ENCODE results near the gene CCDC181.

DNA sequence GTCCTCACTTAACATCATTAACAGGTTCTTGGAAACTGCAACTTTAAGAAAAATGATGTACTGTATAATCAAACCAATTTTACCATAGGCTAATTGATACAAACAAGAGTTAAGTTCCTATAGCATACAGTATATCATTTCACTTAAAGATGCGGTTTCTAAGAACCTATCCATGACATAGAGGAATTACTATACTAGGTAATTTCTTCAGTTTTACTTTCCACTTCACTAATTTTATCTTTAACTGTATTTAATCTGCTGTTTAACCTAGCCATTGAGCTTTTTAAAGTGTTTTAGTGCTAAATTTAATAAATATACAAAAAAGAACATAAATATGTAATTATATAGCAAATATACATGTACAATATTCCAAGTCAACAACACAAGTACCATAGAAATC, 30.2 kb upstream of the CCDC181 start:
- TF ChIP-seq, protein P1, sequence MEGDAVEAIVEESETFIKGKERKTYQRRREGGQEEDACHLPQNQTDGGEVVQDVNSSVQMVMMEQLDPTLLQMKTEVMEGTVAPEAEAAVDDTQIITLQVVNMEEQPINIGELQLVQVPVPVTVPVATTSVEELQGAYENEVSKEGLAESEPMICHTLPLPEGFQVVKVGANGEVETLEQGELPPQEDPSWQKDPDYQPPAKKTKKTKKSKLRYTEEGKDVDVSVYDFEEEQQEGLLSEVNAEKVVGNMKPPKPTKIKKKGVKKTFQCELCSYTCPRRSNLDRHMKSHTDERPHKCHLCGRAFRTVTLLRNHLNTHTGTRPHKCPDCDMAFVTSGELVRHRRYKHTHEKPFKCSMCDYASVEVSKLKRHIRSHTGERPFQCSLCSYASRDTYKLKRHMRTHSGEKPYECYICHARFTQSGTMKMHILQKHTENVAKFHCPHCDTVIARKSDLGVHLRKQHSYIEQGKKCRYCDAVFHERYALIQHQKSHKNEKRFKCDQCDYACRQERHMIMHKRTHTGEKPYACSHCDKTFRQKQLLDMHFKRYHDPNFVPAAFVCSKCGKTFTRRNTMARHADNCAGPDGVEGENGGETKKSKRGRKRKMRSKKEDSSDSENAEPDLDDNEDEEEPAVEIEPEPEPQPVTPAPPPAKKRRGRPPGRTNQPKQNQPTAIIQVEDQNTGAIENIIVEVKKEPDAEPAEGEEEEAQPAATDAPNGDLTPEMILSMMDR (IDR thresholded peaks at IDR 0.05 in 4 of 5, conservative IDR thresholded peaks at IDR 0.05 in 1 of 5), result no peak
- no peak for TF ChIP-seq POLR2A (IDR thresholded peaks at IDR 0.05)

Data from gastrocnemius medialis (tissue), 4 donors.